HG03571 (cell line): ENCODE data around the gene KRTAP12-2.
"Not testable (repeated sequence)": the region's sequence is repeated elsewhere in the genome, so short reads cannot be mapped to it uniquely, and the experiment has no call there.

Experiments
- ATAC-seq: cut with Tn5 transposase; IDR thresholded peaks from one replicate; pipeline ENCODE4 v1.9.1; 2021; ENCODE audit not compliant: unreplicated experiment

Gene KRTAP12-2

DNA sequence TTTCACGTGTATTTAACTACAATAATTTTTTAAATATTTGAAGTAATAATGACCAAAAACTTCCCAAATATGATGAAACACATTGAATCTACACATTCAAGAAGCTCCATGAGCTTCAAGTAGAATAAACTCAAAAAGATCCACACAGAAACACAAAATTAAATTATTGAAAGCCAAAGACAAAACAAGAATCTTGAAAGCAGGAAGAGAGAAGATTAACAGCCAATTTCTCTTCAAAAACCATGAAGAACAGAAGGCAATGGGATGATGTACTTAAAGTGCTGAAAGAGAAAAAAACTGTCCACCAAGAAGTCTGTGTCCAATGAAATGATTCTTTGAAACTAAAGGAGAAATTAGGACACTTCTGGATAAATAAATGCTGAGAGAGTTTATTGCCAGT is 34.7 kb downstream of the KRTAP12-2 start:
- no peak for ATAC-seq

DNA sequence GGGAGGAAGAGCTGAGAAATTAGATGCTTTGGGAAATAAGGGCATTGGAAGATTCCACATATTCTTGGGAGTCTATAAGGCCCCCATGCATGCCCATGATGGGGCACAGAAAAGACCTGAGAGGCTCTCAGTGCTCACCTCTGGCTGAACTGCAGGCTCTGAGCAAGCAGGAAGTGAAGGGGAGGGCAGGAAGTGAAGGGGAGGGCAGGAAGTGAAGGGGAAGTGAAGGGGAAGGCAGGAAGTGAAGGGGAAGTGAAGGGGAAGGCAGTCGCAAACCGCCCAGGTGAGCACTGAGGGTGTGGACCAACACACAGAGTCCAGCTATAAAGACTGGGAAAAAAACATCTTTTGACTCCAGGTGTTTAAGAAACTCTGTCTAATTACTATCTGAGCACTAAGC is 36.3 kb downstream of the KRTAP12-2 start:
- no peak for ATAC-seq

DNA sequence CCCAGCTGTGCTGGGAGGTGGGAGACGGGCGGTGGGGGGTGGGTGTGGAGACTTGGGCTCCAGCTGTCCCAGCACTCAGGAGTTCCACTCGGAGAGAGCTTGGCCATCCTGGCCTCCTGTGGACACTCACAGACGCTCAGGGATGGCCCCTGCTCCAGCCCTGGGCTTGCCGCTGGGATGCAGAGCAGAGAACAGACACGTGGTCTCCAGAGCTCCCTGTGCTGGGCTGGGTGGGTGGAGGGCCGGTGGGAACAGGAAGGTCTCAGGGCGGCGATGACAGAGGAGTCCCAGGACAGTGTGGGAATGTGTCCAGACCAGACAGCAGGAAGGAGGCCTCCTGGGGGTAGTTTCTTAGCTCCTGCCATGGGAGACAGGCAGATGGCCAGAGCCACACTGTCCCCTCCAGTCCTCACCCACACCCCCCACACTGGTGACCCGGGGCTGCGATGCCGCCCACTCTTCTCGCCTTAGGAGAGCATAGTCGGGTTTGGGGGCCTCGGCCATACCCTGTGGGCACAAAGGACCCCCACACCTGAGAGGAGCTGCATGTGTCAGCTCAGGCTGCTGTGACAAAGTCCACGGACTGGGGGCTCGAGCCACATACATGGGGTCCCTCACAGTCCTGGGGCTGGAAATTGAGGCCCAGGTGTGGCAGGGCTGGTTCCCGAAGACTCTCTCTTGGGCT is 37.9 kb downstream of the KRTAP12-2 start:
- ATAC-seq: no peak

GRCh38 chr21:44627831-44628233 is 38.9 kb downstream of the KRTAP12-2 start:
- not testable (repeated sequence) for ATAC-seq

DNA sequence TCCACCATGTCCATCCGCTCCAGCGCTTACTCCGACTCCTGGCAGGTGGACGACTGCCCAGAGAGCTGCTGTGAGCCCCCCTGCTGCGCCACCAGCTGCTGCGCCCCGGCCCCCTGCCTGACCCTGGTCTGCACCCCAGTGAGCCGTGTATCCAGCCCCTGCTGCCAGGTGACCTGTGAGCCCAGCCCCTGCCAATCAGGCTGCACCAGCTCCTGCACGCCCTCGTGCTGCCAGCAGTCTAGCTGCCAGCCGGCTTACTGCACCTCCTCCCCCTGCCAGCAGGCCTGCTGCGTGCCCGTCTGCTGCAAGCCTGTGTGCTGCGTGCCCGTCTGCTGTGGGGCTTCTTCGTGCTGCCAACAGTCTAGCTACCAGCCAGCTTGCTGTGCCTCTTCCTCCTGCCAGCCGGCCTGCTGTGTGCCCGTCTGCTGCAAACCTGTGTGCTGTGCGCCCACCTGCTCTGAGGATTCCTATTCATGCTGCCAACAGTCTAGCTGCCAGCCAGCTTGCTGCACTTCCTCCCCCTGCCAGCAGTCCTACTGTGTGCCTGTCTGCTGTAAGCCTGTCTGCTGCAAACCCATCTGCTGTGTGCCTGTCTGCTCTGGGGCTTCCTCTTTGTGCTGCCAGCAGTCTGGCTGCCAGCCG is 39.4 kb downstream of the KRTAP12-2 start:
- not testable (repeated sequence) for ATAC-seq

DNA sequence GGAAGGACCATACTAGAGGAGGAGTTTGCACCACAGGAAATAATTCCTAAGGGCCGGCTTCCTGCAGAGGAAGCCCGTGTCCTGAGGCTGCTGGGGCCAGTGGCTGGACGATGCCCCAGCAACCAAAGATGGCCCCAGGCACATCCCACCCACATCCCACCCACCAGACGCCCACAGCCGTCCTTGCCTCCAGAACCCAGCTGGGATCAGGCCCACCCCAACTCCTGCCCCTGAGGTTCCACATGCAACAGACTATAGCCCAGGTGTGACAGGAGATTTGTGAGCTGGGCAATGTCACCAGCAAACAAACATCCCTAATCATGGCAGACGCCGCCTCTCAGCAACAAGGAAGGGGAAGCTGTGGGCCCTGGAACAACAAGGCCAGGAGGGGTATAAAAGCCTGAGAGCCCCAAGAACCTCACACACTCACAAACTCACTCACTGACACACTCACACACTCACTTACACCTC is 40.0 kb downstream of the KRTAP12-2 start, which contains the start of gene KRTAP10-9:
Gene KRTAP10-9 (plus strand): TSS at position 421 of the 471 bp plus-strand sequence. CDS start 79 bp downstream, outside the sequence.
- ATAC-seq: no peak

DNA sequence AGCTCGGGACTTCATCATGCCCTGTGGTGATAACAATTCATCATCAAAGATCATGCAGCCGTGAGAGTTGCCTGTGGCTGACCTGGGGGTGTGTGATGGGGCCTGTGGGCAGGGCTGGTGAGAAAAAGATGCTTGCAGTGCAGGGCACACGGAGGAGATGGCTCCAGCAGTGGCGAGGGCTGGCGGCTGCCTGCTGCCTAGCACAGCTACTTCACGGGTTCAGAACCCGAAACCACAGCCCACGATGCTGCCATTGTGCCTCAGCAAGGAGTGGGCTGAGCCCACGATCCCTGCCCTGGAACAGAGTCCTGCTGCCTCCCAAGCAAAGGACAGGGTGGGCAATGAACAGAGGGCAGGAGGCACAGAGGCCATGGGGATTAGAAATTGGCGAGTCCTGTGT is 40.5 kb downstream of the KRTAP12-2 start:
- ATAC-seq: no peak

- no peak for ATAC-seq
These were observed 41.0 kb downstream of the KRTAP12-2 start for GRCh38 chr21:44625756-44626155.

- ATAC-seq: no peak
These were observed 43.2 kb downstream of the KRTAP12-2 start for GRCh38 chr21:44623575-44623974.

GRCh38 chr21:44619886-44620285 is 46.8 kb downstream of the KRTAP12-2 start:
- ATAC-seq: no peak

- ATAC-seq: no peak
These were observed 47.8 kb downstream of the KRTAP12-2 start for GRCh38 chr21:44618909-44619308.

GRCh38 chr21:44618504-44618903 is 48.2 kb downstream of the KRTAP12-2 start:
- ATAC-seq: no peak

DNA sequence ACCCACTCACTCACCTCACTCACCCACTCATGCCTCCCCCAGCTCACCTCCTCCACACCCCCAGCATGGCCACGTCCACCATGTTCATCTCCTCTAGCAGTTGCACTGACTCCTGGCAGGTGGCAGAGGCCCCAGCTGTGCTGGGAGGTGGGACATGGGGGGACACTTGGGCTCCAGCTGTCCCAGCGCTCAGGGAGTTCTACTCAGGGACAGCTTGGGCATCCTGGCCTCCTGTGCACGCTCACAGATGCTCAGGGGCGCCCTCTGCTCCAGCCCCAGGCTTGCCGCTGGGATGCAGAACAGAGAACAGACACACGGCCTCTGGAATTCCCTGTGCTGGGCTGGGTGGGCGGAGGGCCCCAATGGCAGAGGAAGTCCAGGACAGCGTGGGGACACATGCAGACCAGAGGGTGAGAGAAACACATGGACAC is 49.6 kb downstream of the KRTAP12-2 start:
- ATAC-seq: no peak

GRCh38 chr21:44616591-44616926 is 50.2 kb downstream of the KRTAP12-2 start:
- ATAC-seq: no peak
